GM23248 (cell line): ENCODE data around the gene SRRM4. TPM values are rescaled to one million over a fixed set of nuclear protein-coding genes. Genes with fewer than 3 reads are reported as not detected.

Source experiments
- DNase-seq: peaks from one replicate; pipeline ENCODE4 v3.0.0-alpha.2; 2015
- H2AFZ ChIP-seq: fragments of 200-600 bp; sonication (generic); 2 replicates; pipeline ENCODE4 v1.6.1; 2016; ENCODE audit warnings: antibody characterized with exemption
- H3F3A ChIP-seq: fragments of 200-600 bp; sonication (generic); 2 replicates; pipeline ENCODE4 v1.6.1; 2016; ENCODE audit warnings: mild to moderate bottlenecking, antibody characterized with exemption, mixed run types; ENCODE audit not compliant: insufficient read depth
- H3K27ac ChIP-seq: fragments of 200-600 bp; sonication (generic); 2 replicates; pipeline ENCODE4 v1.5.1; 2016; ENCODE audit warnings: mild to moderate bottlenecking
- H3K27me3 ChIP-seq: fragments of 200-600 bp; sonication (generic); replicated peaks from 2 replicates; pipeline ENCODE4 v1.6.1; 2016; ENCODE audit warnings: mild to moderate bottlenecking; ENCODE audit not compliant: insufficient read depth
- H3K36me3 ChIP-seq: fragments of 200-600 bp; sonication (generic); 2 replicates; pipeline ENCODE4 v1.6.1; 2016; ENCODE audit warnings: low read depth, mild to moderate bottlenecking
- H3K4me1 ChIP-seq: fragments of 200-600 bp; sonication (generic); 2 replicates; pipeline ENCODE4 v1.6.1; 2016; ENCODE audit warnings: mild to moderate bottlenecking; ENCODE audit not compliant: insufficient read depth
- H3K4me2 ChIP-seq: fragments of 200-600 bp; sonication (generic); one replicate; pipeline ENCODE4 v1.6.1; 2016; ENCODE audit warnings: mild to moderate bottlenecking; ENCODE audit not compliant: unreplicated experiment
- H3K4me3 ChIP-seq: fragments of 200-600 bp; sonication (generic); 2 replicates; pipeline ENCODE4 v1.5.1; 2016; ENCODE audit warnings: mild to moderate bottlenecking
- H3K79me2 ChIP-seq: fragments of 200-600 bp; sonication (generic); 2 replicates; pipeline ENCODE4 v1.6.1; 2016; ENCODE audit warnings: mild to moderate bottlenecking; ENCODE audit not compliant: insufficient read depth
- H3K9ac ChIP-seq: fragments of 200-600 bp; sonication (generic); 2 replicates; pipeline ENCODE4 v1.6.1; 2016; ENCODE audit warnings: mild to moderate bottlenecking
- H3K9me2 ChIP-seq: fragments of 200-600 bp; sonication (generic); 2 replicates; pipeline ENCODE4 v1.6.1; 2016; ENCODE audit warnings: mixed run types, mild to moderate bottlenecking, moderate library complexity; ENCODE audit not compliant: insufficient read depth
- H3K9me3 ChIP-seq: fragments of 200-600 bp; sonication (generic); one replicate; pipeline ENCODE4 v1.6.1; 2017; ENCODE audit warnings: low read depth
- H4K20me1 ChIP-seq: fragments of 200-600 bp; sonication (generic); 2 replicates; pipeline ENCODE4 v1.6.0; 2016; ENCODE audit not compliant: insufficient read depth
- EZH2 ChIP-seq: fragments of 200-600 bp; sonication (generic); IDR thresholded peaks from 2 replicates; pipeline ENCODE4 v1.6.1; 2018; ENCODE audit warnings: antibody characterized with exemption, mild to moderate bottlenecking; ENCODE audit not compliant: insufficient read depth, poor library complexity, severe bottlenecking
- EZH2phosphoT487 ChIP-seq: fragments of 200-600 bp; sonication (generic); IDR thresholded peaks from 2 replicates; pipeline ENCODE4 v1.6.1; 2018; ENCODE audit warnings: antibody characterized with exemption, moderate library complexity, mild to moderate bottlenecking, low read depth; ENCODE audit not compliant: insufficient read depth
- WGBS, 2 experiments: methylation state at CpG; one replicate each; pipeline ENCODE4 v1.1.6; 2015 to 2017; ENCODE audit warnings: low lambda C conversion rate in 2 of 2, low coverage in 1 of 2; ENCODE audit errors: missing lambda C conversion rate in 2 of 2; 5-methylcytosine and 5-hydroxymethylcytosine counted together
- in situ Hi-C: fragments of 300-500 bp; cut with MboI; formaldehyde crosslinking; loops from 2 replicates; pipeline ENCODE4 v1.15.0; 2020
- polyA plus RNA-seq: library from polyadenylated mRNA; unstranded; fragments of >200 nt; fragmentation: Nextera tagmentation; extraction: Ambion mirVana; gene quantifications from 2 replicates; pipeline ENCODE4 v1.2.1, GENCODE V29; 2016
- total RNA-seq: library from RNA; depleted of rRNA; stranded (reverse); fragments of >200 nt; shearing (Covaris generic); gene quantifications from 2 replicates; pipeline ENCODE4 v1.2.3, GENCODE V29; 2014

The SRRM4 gene
- total and polyA plus RNA-seq, 2 experiments from 2014 or later = not detected

DNA sequence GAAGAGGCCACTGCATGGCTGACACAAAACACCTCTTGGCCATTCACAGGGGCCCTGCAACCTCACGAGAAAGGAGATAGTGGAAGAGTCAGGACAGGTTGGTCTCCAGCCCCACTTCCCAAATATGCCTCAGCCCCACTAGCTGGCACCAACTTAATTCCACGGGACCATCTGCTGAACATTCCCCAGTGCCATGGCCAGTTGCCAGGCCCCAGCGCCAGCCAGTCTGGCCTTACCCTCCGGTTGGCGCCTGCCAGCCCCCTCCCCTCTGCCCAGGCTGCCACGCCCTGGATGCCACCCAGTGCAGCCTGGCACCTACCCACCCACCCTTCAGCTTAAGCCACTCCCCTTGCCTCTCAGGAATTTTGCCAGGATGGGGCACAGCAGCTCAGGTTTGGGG lies 176.2 kb downstream of the SRRM4 start:
- no peaks in the 10 kb centered on the region for H3K79me2 ChIP-seq
- no peak overlapping the region for H2AFZ ChIP-seq
- H3K9me3 ChIP-seq = no peaks in the 10 kb centered on the region
- no peak overlapping the region for H3K4me3 ChIP-seq
- no peak for DNase-seq
- H4K20me1 ChIP-seq = no peaks in the 10 kb centered on the region
- H3K4me2 ChIP-seq = no peak overlapping the region
- H3K27ac ChIP-seq = no peak overlapping the region
- in situ Hi-C loops = no loop called here
- no peaks in the 10 kb centered on the region for H3K9me2 ChIP-seq
- H3K9ac ChIP-seq = no peak overlapping the region
- H3F3A ChIP-seq = no peaks in the 10 kb centered on the region
- H3K4me1 ChIP-seq = no peaks in the 10 kb centered on the region
- no peaks in the 10 kb centered on the region for H3K27me3 ChIP-seq
- H3K36me3 ChIP-seq = no peaks in the 10 kb centered on the region
- TF ChIP-seq EZH2phosphoT487 (no peak), EZH2 (no peak)
- WGBS, 2 experiments = 44 to 53% methylated on average over 6 of the region's 6 CpGs

DNA sequence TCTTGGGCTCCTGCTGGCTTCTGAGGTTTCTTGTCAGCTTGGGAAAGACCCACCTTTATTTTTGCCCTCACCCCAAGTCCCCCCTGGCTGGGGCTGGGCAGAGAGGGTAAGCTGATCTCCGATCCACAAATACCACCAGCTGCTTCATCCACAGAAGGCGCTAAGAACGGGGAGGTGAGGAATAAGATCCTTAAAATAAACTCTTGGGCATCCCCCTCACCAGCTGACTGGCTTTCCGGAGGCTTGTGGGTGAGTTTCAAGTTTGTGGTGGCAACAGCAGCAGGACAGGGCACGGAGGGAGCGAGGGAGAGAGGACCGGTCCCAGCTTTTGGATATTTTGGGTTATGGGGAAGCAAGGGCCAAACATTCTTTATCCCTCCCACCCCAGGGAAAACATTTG lies 176.6 kb downstream of the SRRM4 start:
- Histone ChIP-seq H3F3A (no peaks in the 10 kb centered on the region), H3K9me3 (no peaks in the 10 kb centered on the region), H3K4me3 (no peak overlapping the region), H3K36me3 (no peaks in the 10 kb centered on the region), H3K79me2 (no peaks in the 10 kb centered on the region), H4K20me1 (no peaks in the 10 kb centered on the region), H3K27me3 (no peaks in the 10 kb centered on the region), H3K4me2 (no peak overlapping the region), H3K27ac (no peak overlapping the region), H3K9me2 (no peaks in the 10 kb centered on the region), H2AFZ (no peak overlapping the region), H3K9ac (no peak overlapping the region), H3K4me1 (no peaks in the 10 kb centered on the region)
- TF ChIP-seq EZH2 (no peak), EZH2phosphoT487 (no peak)
- WGBS, 2 experiments = 72 to 75% methylated on average over 7 of the region's 7 CpGs
- no peak for DNase-seq
- in situ Hi-C loops = no loop called here

DNA sequence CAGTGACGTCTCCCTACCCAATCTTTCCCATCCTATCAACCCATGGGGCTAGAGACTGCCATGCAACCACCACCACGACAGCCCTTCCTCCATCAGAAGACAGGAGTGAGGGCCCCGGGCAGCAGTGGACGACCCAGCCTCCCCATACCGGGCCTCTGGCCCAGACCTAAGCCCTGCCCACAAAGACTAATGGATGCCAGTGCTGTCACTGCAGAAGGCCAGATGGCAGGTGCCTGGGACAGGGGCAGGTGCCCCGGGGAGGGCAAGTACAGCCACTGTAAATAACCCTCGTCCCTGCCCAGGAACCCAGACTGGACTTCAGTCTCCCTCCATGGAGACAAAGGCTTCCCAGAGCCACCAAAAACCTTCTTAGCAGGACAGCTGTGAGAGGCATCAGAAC lies 177.1 kb downstream of the SRRM4 start:
- Histone ChIP-seq H4K20me1 (no peaks in the 10 kb centered on the region), H3K27me3 (no peaks in the 10 kb centered on the region), H3K4me3 (no peak overlapping the region), H3K9ac (no peak overlapping the region), H3K9me2 (no peaks in the 10 kb centered on the region), H3F3A (no peaks in the 10 kb centered on the region), H2AFZ (no peak overlapping the region), H3K79me2 (no peaks in the 10 kb centered on the region), H3K4me1 (no peaks in the 10 kb centered on the region), H3K9me3 (no peaks in the 10 kb centered on the region), H3K27ac (no peak overlapping the region), H3K36me3 (no peaks in the 10 kb centered on the region), H3K4me2 (no peak overlapping the region)
- TF ChIP-seq EZH2 (no peak), EZH2phosphoT487 (no peak)
- DNase-seq = no peak
- WGBS, 2 experiments = 40 to 53% methylated on average over 6 to 7 of the region's 7 CpGs
- in situ Hi-C loops = no loop called here

DNA sequence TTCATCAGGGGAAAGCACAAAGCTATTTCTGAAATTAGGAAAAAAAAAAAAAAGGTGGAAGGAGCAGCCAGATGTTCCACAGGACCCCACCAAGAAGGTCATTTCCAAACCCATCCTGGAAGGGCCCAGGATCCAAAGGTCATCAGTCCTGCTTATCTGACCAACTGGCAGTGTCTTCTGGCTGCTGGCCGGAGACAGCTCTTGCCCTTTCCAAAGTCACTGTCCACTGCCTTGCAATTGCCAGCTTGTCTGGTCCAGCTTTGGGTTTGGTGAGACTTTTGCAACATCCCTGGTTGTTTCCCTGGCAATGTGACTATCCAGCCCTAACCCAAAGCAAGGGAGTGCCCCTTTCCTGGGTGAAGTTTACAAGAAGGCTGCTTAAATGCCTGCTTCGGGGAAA lies 178.5 kb downstream of the SRRM4 start:
- no peak overlapping the region for H3K4me3 ChIP-seq
- H3K36me3 ChIP-seq = no peaks in the 10 kb centered on the region
- no peak for DNase-seq
- TF ChIP-seq EZH2phosphoT487 (no peak), EZH2 (no peak)
- H3F3A ChIP-seq = no peaks in the 10 kb centered on the region
- H3K4me1 ChIP-seq = no peaks in the 10 kb centered on the region
- no peak overlapping the region for H3K27ac ChIP-seq
- no peaks in the 10 kb centered on the region for H3K27me3 ChIP-seq
- no peak overlapping the region for H2AFZ ChIP-seq
- no peaks in the 10 kb centered on the region for H4K20me1 ChIP-seq
- H3K4me2 ChIP-seq = no peak overlapping the region
- no peak overlapping the region for H3K9ac ChIP-seq
- in situ Hi-C loops = no loop called here
- WGBS, 2 experiments = 44 to 49% methylated on average over 2 of the region's 2 CpGs
- H3K79me2 ChIP-seq = no peaks in the 10 kb centered on the region
- no peaks in the 10 kb centered on the region for H3K9me3 ChIP-seq
- H3K9me2 ChIP-seq = no peaks in the 10 kb centered on the region

DNA sequence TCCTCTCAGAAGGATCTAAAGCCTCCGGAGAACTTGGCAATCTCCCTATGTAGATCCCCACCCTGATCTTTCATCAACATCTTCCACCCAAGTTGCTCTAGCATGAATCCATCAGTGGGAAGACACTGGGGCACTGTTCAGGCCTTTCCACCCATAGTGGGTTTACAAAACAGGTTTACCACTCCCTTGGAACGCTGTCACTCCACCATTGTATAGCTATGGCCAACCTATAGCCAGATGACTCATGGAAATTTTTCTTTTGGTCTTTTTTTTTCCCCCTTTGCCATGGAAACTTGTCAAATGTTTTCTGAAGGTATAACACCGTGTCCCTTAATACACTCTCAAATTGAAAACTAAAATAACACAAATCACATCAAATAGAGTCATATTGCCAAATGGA lies 186.6 kb downstream of the SRRM4 start:
- no peak overlapping the region for H3K27ac ChIP-seq
- no peak overlapping the region for H3K4me3 ChIP-seq
- H3K4me1 ChIP-seq = no peaks in the 10 kb centered on the region
- TF ChIP-seq EZH2 (no peak), EZH2phosphoT487 (no peak)
- H3K9me2 ChIP-seq = no peaks in the 10 kb centered on the region
- no peak for DNase-seq
- WGBS, 2 experiments = 37 to 50% methylated on average over 3 of the region's 3 CpGs
- no peaks in the 10 kb centered on the region for H3K79me2 ChIP-seq
- H3K4me2 ChIP-seq = no peak overlapping the region
- no peaks in the 10 kb centered on the region for H4K20me1 ChIP-seq
- H3K27me3 ChIP-seq = no peaks in the 10 kb centered on the region; the same call in 1 of the 2 replicates
- no peaks in the 10 kb centered on the region for H3F3A ChIP-seq
- no peaks in the 10 kb centered on the region for H3K36me3 ChIP-seq
- H3K9ac ChIP-seq = no peak overlapping the region
- in situ Hi-C loops = no loop called here
- H3K9me3 ChIP-seq = no peaks in the 10 kb centered on the region
- H2AFZ ChIP-seq = no peak overlapping the region
